Activated naive CD4-positive, alpha-beta T cell treated with Interleukin-2 at 50 U/mL for 16 hours (primary cell): ENCODE measurements around the gene CEACAM1.
"Not testable (repeated sequence)": the region's sequence is repeated elsewhere in the genome, so short reads cannot be mapped to it uniquely, and the experiment has no call there.

ENCODE experiments used
- DNase-seq: peaks from one replicate; pipeline ENCODE4 v3.0.0-alpha.2; 2020

The CEACAM1 gene

DNA sequence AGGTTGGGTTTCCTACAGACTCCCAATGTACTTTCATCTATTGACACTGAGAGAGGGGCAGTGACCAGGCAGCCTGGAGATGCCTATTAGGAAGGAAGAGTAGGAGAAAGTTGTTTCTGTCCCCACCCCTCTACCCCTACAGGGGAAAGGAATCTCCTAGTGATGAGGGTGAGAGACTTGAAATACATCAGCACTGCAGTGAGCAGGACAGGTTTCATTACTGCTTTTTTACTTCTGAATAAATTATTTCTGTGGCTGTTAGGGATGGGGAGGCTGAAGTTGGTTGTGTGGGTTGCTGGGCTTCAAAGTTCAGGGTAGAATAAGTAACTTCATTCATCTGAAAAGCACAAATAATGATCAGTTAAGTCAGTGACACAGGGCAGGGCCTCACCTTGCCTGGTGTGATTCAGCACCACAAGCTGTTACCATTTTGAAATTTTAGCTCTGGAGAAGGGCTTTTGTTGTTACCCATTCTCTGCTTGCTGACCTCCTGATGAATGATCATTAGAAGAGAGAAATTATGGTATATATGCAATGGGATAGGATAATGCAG, 19.3 kb downstream of the CEACAM1 start:
- DNase-seq = no peak

DNA sequence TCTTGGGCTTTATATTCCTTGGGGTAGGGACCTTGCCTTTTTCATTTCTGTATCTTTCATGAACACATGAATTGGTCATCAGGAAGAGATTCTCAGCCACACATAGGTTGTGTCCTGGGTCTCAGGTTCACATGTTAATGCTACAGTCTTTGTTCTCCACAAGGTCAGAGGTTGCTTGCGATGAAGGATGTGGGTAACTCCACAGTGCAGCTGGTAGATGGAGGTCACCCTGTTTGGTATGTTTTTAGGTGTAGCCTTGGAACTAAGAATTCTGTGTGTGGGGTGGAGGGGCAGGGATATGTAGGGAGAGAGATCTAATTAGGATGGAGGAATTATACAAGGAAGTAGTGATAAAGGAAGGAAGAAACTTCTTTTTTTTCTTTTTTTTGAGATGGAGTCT, 23.2 kb downstream of the CEACAM1 start:
- no peak for DNase-seq

GRCh38 chr19:42501733-42502132, 26.5 kb downstream of the CEACAM1 start:
- no peak for DNase-seq

DNA sequence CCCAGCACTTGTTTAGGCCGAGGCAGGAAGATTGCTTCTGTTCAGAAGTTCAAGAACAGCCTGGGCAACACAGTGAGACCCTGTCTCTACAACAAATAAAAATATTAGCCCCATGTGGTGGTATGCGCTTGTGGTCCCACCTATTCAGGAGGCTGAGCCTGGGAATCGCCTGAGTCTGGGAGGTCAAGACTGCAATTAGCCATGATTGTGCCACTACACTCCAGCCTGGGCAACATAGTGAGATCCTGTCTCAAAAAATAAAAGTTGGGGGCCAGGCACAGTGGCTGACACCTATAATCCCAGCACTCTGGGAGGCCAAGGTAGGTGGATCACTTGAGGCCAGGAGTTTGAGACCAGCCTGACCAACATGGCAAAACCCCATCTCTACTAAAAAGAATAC, 27.0 kb downstream of the CEACAM1 start:
- DNase-seq = not testable (repeated sequence)

GRCh38 chr19:42498169-42498757, 30.0 kb downstream of the CEACAM1 start:
- DNase-seq = no peak

GRCh38 chr19:42497492-42498168, 30.7 kb downstream of the CEACAM1 start:
- DNase-seq = no peak

DNA sequence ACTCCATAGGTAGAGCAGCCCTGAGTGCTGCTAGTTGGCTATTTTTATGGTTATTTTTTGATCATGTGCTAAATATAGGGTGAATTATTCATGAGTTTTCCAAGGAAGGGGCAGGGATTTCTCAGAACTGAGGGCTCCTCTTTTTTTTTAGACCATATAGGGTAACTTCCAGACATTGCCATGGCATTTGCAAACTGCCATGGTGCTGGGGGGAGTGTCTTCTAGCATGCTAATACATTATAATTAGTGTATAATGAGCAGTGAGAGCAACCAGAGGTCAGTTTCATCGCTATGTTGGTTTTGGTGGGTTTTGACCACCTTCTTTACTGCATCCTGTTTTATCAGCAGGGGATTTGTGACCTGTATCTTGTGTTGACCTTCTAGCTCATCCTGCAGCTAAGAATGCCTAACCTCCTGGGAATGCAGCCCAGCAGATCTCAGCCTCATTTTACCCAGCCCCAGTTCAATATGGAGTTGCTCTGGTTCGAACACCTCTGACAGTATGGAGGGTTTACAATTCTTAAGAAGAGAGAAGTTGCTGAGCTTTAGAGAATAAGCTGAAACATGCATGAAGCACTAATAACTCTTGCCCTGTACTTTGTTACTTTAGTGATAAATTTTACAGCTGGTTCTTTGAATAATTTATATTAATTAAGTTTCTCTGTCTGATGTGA, 31.7 kb downstream of the CEACAM1 start:
- DNase-seq = no peak

- DNase-seq = no peak
Observed at GRCh38 chr19:42495663-42496062, 32.6 kb downstream of the CEACAM1 start.

GRCh38 chr19:42494321-42494720, 34.0 kb downstream of the CEACAM1 start:
- DNase-seq = no peak

DNA sequence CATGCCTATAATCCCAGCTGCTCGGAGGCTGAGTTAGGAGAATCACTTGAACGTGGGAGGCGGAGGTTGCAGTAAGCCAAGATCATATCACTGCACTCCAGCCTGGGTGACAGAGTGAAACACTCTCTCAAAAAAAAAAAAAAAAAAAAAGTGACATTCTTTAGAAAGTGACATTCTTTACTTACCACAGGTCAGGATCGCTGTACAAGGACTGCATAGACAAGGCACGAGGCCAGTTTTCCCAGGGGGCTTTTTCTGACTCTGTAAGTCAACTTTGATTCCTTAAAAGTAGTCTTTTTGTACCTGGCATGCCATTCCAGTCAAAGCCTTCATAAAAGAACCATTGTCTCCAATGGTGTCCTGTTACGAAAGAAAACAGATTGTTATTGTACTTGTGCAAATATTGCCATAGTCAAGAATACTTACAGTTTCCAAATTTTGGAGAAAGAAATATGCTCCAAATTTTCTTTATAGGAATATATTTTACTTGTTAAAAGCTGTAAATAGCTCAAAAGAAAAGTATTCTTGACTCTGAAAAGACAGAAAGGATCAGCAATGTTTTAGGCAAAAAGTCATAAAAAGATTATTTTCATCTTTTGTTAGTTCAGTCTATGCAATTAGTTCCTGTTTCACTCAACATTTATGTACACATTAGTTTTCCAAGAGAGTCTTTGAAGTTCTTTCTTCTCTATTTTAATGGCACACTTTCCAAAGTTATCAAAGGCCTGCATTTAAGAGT, 39.3 kb downstream of the CEACAM1 start:
- no peak for DNase-seq

DNA sequence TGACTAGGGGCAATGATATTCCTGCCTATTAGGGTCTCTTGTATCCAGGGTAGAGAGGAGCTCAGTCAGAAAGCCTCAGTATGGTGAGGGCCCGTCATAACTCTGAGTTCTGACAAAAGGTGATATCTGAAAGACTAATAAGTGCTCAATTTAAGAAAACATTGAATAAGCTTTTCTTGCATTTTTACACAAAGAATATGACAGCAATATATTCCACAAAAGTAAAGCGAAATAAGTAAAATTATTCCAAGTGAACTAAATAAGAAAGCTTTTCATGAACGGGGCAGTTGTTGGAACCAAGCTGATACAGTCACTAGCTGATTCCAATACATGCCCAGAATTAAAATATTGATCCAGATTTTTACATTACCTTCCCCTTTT, 40.5 kb downstream of the CEACAM1 start:
- DNase-seq = no peak

DNA sequence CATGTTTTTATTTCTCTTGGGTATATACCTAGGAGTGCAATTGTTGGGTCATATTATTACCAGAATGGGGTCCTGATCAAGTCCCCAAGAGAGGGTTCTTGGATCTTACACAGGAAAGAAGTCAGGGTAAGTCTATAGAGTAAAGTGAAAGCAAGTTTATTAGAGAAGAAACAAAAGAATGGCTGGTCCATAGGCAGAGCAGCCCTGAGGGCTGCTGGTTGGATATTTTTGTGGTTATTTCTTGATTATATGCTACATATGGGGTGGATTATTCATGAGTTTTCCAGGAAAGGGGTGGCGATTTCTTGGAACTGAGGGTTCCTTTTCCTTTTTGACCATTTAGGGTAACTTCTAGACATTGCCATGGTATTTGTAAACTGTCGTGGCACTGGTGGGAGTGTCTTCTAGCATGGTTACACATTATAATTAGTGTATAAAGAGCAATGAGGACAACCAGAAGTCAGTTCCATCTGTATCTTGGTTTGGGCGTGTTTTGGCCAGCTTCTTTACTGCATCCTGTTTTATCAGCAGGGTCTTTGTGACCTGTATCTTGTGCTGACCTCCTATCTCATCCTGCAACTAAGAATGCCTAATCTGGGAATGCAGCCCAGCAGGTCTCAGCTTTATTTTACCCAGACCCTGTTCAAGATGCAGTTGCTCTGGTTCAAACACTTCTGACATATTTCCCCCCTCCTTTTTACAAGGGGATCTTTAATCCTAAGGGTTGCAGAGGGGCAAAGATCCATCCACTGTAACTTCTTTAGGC, 41.1 kb downstream of the CEACAM1 start:
- DNase-seq = no peak

- DNase-seq = not testable (repeated sequence)
Observed at GRCh38 chr19:42485036-42485435, 43.2 kb downstream of the CEACAM1 start.

- DNase-seq = peak; percentile 9
Observed at GRCh38 chr19:42480335-42481095, 47.8 kb downstream of the CEACAM1 start.

DNA sequence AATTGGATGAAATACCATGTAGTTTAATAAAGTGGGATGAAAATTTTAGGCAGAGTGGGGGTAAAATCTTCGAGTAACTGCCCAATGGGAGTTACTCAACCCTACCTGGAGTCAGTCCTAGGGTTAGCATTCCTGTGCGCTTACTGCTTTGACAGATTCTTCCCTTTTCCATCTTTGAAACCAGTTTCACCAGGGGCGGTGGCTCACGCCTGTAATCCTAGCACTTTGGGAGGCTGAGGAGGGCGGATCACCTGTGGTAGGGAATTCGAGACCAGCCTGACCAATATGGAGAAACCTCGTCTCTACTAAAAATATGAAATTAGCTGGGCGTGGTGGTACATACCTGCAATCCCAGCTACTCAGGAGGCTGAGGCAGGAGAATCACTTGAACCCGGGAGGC, 48.5 kb downstream of the CEACAM1 start:
- DNase-seq = no peak

DNA sequence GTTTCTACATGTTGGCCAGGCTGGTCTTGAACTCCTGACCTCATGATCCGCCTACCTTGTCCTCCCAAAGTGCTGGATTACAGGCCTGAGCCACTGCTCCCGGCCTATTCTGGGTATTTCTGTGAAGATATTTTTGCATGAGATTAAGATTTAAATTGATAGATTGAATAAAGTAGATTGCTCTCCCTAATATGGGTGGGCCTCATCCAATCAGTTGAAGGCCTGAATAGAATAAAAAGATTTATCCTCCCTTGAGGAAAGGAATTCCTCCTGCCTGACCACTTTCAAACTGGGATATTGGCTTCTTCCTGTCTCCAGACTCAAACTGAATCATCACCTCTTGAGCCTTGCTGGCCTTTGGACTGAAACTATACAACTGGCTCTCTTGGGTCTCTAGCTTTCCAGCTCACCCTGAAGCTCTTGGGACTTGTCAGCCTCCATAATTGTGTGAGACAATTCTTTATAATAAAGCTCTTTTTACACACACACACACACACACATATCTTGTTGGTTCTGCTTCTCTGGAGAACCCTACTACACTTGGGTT, 49.4 kb downstream of the CEACAM1 start:
- no peak for DNase-seq

- DNase-seq = no peak
Observed at GRCh38 chr19:42477933-42478332, 50.3 kb downstream of the CEACAM1 start.

GRCh38 chr19:42477117-42477516, 51.2 kb downstream of the CEACAM1 start:
- no peak for DNase-seq

- DNase-seq = no peak
Observed at GRCh38 chr19:42475366-42475765, 52.9 kb downstream of the CEACAM1 start.

DNA sequence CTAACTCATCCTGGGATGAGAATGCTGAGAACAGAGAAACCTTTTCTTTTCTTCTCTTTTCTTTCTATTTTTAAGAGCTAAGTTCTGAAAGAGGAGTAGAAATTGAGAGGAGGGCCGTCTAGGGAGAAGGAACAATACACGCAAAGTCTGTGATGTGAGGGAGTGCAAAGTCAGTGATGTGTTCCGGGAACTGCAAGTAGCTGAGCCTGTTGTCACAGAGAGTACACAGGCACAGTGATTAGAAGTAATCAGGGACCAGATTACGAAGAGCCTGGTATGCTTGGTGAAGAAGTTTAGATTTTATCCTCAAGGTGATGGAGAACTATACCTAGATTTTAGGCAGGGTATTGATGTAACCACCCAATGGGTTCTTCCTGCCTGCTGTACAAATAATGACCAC, 53.5 kb downstream of the CEACAM1 start:
- DNase-seq = no peak

- DNase-seq = no peak
Observed at GRCh38 chr19:42473686-42474085, 54.6 kb downstream of the CEACAM1 start.
